ENCODE results near the gene CTSK.
"Not testable (repeated sequence)": the region's sequence is repeated elsewhere in the genome, so short reads cannot be mapped to it uniquely, and the experiment has no call there.

Gene CTSK

GRCh38 chr1:150808121-150808520 lies at the start of gene CTSK:
Gene CTSK (minus strand): TSS chr1:150808260. CDS start chr1:150806805, 1,455 bp downstream.
- no peak for DNase-seq (ENCODE audit: low read depth)

- DNase-seq (ENCODE audit: low read depth): not testable (repeated sequence)
Measured at GRCh38 chr1:150852734-150853133, 44.7 kb upstream of the CTSK start.

- DNase-seq (ENCODE audit: low read depth): not testable (repeated sequence)
Measured at GRCh38 chr1:150850801-150851362, 42.8 kb upstream of the CTSK start.

- no peak for DNase-seq (ENCODE audit: low read depth)
Measured at GRCh38 chr1:150846473-150847146, 38.5 kb upstream of the CTSK start.

GRCh38 chr1:150843474-150843873 lies 35.4 kb upstream of the CTSK start:
- no peak for DNase-seq (ENCODE audit: low read depth)

- DNase-seq (ENCODE audit: low read depth): no peak
Measured at GRCh38 chr1:150842964-150843363, 34.9 kb upstream of the CTSK start.

GRCh38 chr1:150842343-150842742 lies 34.3 kb upstream of the CTSK start:
- DNase-seq (ENCODE audit: low read depth): no peak

- no peak for DNase-seq (ENCODE audit: low read depth)
Measured at GRCh38 chr1:150841626-150842025, 33.6 kb upstream of the CTSK start.

- not testable (repeated sequence) for DNase-seq (ENCODE audit: low read depth)
Measured at GRCh38 chr1:150840850-150841249, 32.8 kb upstream of the CTSK start.

GRCh38 chr1:150836129-150836773 lies 28.2 kb upstream of the CTSK start:
- no peak for DNase-seq (ENCODE audit: low read depth)

- DNase-seq (ENCODE audit: low read depth): not testable (repeated sequence)
Measured at GRCh38 chr1:150833961-150834360, 25.9 kb upstream of the CTSK start.

GRCh38 chr1:150832597-150832996 lies 24.5 kb upstream of the CTSK start:
- DNase-seq (ENCODE audit: low read depth): no peak

- no peak for DNase-seq (ENCODE audit: low read depth)
Measured at GRCh38 chr1:150829751-150830150, 21.7 kb upstream of the CTSK start.

- DNase-seq (ENCODE audit: low read depth): no peak
Measured at GRCh38 chr1:150826299-150826698, 18.2 kb upstream of the CTSK start.

- DNase-seq (ENCODE audit: low read depth): no peak
Measured at GRCh38 chr1:150820730-150821512, 12.9 kb upstream of the CTSK start.

GRCh38 chr1:150815871-150816270 lies 7.8 kb upstream of the CTSK start:
- no peak for DNase-seq (ENCODE audit: low read depth)

- no peak for DNase-seq (ENCODE audit: low read depth)
Measured at GRCh38 chr1:150813028-150813707, 5.1 kb upstream of the CTSK start.

- DNase-seq (ENCODE audit: low read depth): no peak
Measured at GRCh38 chr1:150810958-150811659, 3.0 kb upstream of the CTSK start.

- DNase-seq (ENCODE audit: low read depth): no peak
Measured at GRCh38 chr1:150809651-150810050, 1.6 kb upstream of the CTSK start.

- DNase-seq (ENCODE audit: low read depth): no peak
Measured at GRCh38 chr1:150808846-150809245, 786 bp upstream of the CTSK start.

GRCh38 chr1:150807249-150808023 lies 624 bp downstream of the CTSK start:
- DNase-seq (ENCODE audit: low read depth): no peak
